Skeletal muscle tissue (tissue), 4 donors: ENCODE data around the gene PPP6R3. TPM values are rescaled to one million over a fixed set of nuclear protein-coding genes. Genes with fewer than 3 reads are reported as not detected.

ENCODE experiments used
- H3K27ac ChIP-seq: one replicate; pipeline ENCODE4 v1.7.0; 2013; ENCODE audit warnings: mild to moderate bottlenecking, low read depth, low read length, inconsistent platforms
- H3K27me3 ChIP-seq, 3 donors: one replicate each; pipeline ENCODE4 v1.7.0; 2013; ENCODE audit warnings: low read length in 3 of 3; ENCODE audit not compliant: control insufficient read depth in 3 of 3, insufficient read depth in 3 of 3
- H3K36me3 ChIP-seq, 3 donors: one replicate each; pipeline ENCODE4 v1.7.0; 2013; ENCODE audit warnings: low read length in 3 of 3; ENCODE audit not compliant: control insufficient read depth in 3 of 3, insufficient read depth in 3 of 3
- H3K4me1 ChIP-seq, 3 donors: one replicate each; pipeline ENCODE4 v1.7.0; 2013; ENCODE audit warnings: low read length in 3 of 3, mild to moderate bottlenecking in 3 of 3; ENCODE audit not compliant: control insufficient read depth in 3 of 3, insufficient read depth in 3 of 3
- H3K4me3 ChIP-seq, 3 donors: one replicate each; pipeline ENCODE4 v1.7.0; 2013; ENCODE audit warnings: low read length in 3 of 3
- H3K9ac ChIP-seq, 3 donors: one replicate each; pipeline ENCODE4 v1.7.0; 2013; ENCODE audit warnings: low read length in 3 of 3, mild to moderate bottlenecking in 3 of 3, moderate library complexity in 2 of 3, low read depth in 1 of 3
- H3K9me3 ChIP-seq, 3 donors: one replicate each; pipeline ENCODE4 v1.7.0; 2013; ENCODE audit warnings: low read length in 3 of 3; ENCODE audit not compliant: control insufficient read depth in 3 of 3
- total RNA-seq: library from RNA; depleted of rRNA; stranded (reverse); fragments of >200 nt; gene quantifications from one replicate; pipeline ENCODE4 v1.2.3, GENCODE V29; 2014
- donor health status: Osteomylitis.

Gene PPP6R3
- total RNA-seq, 1 donor from 2014 or later: 103 TPM

GRCh38 chr11:68560216-68560615, 99.7 kb downstream of the PPP6R3 start:
- Histone ChIP-seq H3K27me3 (no peaks in the 10 kb centered on the region), H3K9me3 (no peaks in the 10 kb centered on the region), H3K9ac (no peak overlapping the region), H3K4me3 (no peak overlapping the region), H3K36me3 (peaks cover 6 to 30% (median 14%) of the 10 kb centered on the region in 3 donors), H3K4me1 (peaks cover 0 to 1% (median 0%) of the 10 kb centered on the region in 3 donors), H3K27ac (no peak overlapping the region)

DNA sequence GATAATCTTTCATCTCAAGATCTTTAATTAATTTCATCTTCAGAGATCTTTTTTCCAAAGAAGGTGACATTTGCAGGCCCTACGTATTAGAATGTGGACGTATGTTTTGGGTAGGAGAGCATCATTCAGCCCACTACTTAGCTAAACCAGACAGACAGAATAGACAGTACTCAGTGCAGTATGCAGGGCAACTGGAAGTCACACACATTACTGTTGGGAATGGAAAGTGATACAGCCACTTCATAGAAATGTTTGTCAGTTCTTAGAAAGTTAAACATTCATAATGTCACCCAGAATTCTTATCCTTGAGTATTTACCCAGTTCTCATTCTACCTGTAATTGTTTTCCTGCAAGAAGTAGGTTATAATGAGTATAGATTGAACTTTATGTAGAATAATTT, 102.9 kb downstream of the PPP6R3 start:
- Histone ChIP-seq H3K27me3 (no peaks in the 10 kb centered on the region), H3K4me3 (no peak overlapping the region), H3K9ac (no peak overlapping the region), H3K36me3 (peaks cover 9 to 45% (median 32%) of the 10 kb centered on the region in 3 donors), H3K9me3 (no peaks in the 10 kb centered on the region), H3K4me1 (peaks cover 6 to 20% (median 9%) of the 10 kb centered on the region in 3 donors), H3K27ac (no peak overlapping the region)

DNA sequence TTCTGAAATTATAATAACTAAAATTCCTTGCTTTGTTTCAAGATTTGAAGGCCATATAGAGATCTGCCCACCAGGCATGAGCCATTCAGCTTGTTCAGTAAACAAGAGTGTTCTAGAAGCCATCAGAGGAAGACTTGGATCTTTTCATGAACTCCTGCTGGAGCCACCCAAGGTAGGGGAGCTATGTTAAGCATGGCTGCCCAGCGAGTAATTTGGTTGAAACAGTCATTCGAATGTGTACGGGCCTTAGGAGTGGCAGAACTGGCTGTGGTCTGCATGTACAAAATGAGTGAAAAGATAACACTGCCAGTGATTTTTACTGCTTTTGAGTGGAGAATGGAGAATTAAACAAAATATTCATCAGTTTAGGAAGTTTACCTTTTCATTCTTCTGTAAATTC, 103.7 kb downstream of the PPP6R3 start:
- Histone ChIP-seq H3K9me3 (no peaks in the 10 kb centered on the region), H3K4me3 (no peak overlapping the region), H3K27me3 (no peaks in the 10 kb centered on the region), H3K27ac (no peak overlapping the region), H3K4me1 (peaks cover 6 to 20% (median 9%) of the 10 kb centered on the region in 3 donors), H3K36me3 (peaks cover 5 to 41% (median 31%) of the 10 kb centered on the region in 3 donors), H3K9ac (no peak overlapping the region)

DNA sequence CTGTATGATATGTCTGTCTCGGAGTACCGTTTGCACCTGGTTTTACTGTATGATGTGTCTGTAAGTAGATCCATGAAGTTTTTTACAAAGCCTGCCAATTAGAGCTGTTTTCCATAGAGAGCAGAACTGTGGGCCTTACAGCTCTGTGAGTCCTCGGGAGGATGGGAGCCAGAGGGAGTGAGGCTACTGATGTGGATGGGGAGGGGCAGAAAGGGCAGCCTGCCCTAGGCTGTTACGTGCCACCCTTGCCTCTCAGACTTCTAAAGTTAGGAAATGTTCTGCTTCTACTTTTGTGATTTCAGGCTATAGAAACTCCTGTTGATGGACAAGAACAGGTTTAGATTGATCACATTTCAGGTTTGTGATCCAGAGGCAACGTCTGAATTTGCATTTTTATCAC, 105.2 kb downstream of the PPP6R3 start:
- no peak overlapping the region for H3K9ac ChIP-seq
- H3K4me1 ChIP-seq: peaks cover 6 to 20% (median 9%) of the 10 kb centered on the region in 3 donors
- no peaks in the 10 kb centered on the region for H3K9me3 ChIP-seq
- H3K27ac ChIP-seq: no peak overlapping the region
- no peaks in the 10 kb centered on the region for H3K27me3 ChIP-seq
- peaks cover 5 to 38% (median 31%) of the 10 kb centered on the region in 3 donors for H3K36me3 ChIP-seq
- no peak overlapping the region for H3K4me3 ChIP-seq

DNA sequence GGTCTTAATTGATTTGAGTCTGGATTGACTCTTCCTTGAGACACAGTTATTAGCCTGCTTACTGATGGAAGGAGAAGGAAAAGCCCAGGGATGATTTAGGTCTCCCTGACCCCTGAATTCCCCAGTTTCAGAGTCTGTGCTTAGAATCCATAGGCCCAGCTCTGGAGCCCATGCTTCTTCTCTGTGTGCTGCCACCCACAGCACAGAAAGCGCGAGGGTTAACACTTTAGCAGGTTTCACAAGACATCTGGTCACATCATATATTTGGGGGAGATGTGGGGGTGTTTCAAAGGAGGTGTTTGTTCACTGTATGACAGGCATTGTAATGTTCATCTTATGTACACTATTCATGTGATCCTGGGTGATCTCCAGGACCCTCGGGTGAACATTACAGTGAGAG, 107.0 kb downstream of the PPP6R3 start:
- H3K36me3 ChIP-seq: peaks cover 16 to 46% (median 37%) of the 10 kb centered on the region in 3 donors
- H3K27ac ChIP-seq: no peak overlapping the region

DNA sequence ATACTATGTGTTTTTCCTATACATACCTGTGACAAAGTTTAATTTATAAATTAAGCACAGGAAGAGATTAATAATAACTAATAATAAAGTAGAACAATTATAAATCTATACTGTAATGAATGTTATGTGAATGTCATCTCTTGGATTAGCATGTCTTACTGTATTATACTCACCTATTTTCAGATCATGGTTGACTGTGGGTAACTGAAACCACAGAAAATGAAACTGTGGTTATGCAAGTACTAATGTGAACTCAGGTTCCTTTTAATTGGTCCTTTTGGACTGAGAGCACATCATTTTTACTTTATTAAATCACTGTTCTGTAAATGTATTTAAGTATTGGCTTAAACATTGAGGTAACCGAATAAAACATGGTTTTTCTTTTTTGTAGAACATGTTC, 108.8 kb downstream of the PPP6R3 start:
- no peak overlapping the region for H3K9ac ChIP-seq
- no peaks in the 10 kb centered on the region for H3K27me3 ChIP-seq
- H3K36me3 ChIP-seq: peaks cover 16 to 40% (median 32%) of the 10 kb centered on the region in 3 donors
- peaks cover 8 to 27% (median 13%) of the 10 kb centered on the region in 3 donors for H3K4me1 ChIP-seq
- H3K4me3 ChIP-seq: no peak overlapping the region
- no peak overlapping the region for H3K27ac ChIP-seq
- H3K9me3 ChIP-seq: no peaks in the 10 kb centered on the region

More for the DNA sequence above, 107.0 kb downstream of the PPP6R3 start:
- Histone ChIP-seq H3K4me1 (peaks cover 6 to 20% (median 9%) of the 10 kb centered on the region in 3 donors), H3K9me3 (no peaks in the 10 kb centered on the region), H3K27me3 (no peaks in the 10 kb centered on the region), H3K4me3 (no peak overlapping the region), H3K9ac (no peak overlapping the region)

DNA sequence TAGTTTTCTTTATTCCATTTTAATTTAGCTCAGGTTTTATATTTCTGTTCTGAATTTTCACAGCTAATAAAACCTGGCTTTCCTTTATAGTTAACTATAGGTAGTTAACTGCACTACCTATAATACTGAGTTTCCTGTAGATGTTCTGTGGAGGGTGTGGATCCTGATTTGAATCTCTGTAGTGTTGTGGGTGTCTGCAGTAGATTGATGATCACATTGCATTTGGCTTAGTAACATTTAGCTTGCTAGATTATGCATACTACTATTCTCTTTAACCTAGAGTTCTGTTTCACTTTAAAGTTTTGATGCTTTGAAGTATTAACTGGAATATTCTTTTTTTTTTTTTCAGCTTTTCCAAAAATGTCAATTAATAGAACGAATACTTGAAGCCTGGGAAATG, 110.1 kb downstream of the PPP6R3 start:
- Histone ChIP-seq H3K9me3 (no peaks in the 10 kb centered on the region), H3K27ac (no peak overlapping the region), H3K36me3 (peaks cover 14 to 34% (median 25%) of the 10 kb centered on the region in 3 donors), H3K4me3 (no peak overlapping the region), H3K4me1 (peaks cover 19 to 33% (median 24%) of the 10 kb centered on the region in 3 donors), H3K27me3 (no peaks in the 10 kb centered on the region), H3K9ac (no peak overlapping the region)

GRCh38 chr11:68574308-68574707, 113.8 kb downstream of the PPP6R3 start:
- H3K4me3 ChIP-seq: no peak overlapping the region
- peaks cover 29 to 39% (median 32%) of the 10 kb centered on the region in 3 donors for H3K4me1 ChIP-seq
- peaks cover 13 to 43% (median 18%) of the 10 kb centered on the region in 3 donors for H3K36me3 ChIP-seq
- H3K27me3 ChIP-seq: no peaks in the 10 kb centered on the region
- no peak overlapping the region for H3K27ac ChIP-seq
- H3K9me3 ChIP-seq: no peaks in the 10 kb centered on the region
- no peak overlapping the region for H3K9ac ChIP-seq

DNA sequence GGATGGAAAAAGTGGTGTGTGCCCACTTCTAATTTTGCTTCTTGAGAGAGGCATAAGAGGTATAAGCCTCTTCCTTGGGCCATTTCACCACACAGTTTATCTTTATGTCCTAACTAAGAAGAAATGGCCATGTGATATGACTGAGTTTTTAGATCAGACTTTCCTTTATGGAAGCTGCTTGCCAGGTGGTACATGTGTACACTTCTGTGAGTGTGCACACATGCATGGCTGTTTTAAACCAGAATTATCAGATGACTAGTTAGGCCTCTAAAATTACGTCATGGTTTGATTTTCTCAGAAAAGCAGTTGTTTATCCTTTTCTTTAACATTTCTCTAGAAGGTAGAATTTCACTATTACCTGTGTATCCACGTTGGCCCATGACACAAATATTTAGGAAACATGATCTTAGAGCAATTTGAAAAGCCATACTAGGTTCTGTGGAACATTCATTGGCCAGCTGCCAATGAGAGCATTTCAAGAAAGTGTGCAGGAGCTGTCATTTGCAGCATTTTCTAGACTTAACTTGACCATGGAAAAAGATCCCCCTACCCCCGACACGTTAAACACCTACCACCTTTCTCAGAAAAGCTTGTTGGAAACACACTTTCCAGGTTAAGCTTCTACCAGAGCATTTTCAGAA, 114.6 kb downstream of the PPP6R3 start:
- H3K9me3 ChIP-seq: no peaks in the 10 kb centered on the region
- peak overlapping the region; percentile 7 for H3K27ac ChIP-seq
- H3K4me3 ChIP-seq: no peak overlapping the region
- peaks cover 19 to 51% (median 23%) of the 10 kb centered on the region in 3 donors for H3K36me3 ChIP-seq
- H3K27me3 ChIP-seq: no peaks in the 10 kb centered on the region
- H3K4me1 ChIP-seq: peaks cover 29 to 43% (median 32%) of the 10 kb centered on the region in 3 donors
- H3K9ac ChIP-seq: no peak overlapping the region

DNA sequence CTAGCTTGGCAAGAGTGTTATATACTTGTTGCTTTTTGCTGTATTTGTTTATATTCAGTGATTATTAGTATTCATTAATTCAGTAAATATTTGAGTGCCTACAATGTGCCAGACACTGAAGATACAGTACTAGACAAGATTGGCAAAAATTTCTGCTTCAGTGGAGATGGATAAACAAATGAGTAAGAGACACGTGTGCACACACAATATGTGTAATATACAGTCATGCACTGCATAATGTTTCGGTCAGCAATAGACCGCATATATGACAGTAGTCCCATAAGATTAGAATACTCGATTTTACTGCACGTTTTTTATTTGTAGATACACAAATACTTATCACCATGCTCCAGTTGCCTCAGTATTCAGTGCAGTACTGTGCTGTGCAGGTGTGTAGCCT, 118.9 kb downstream of the PPP6R3 start:
- H3K27me3 ChIP-seq: no peaks in the 10 kb centered on the region
- H3K4me1 ChIP-seq: peaks cover 52 to 59% (median 55%) of the 10 kb centered on the region in 3 donors

More for the DNA sequence above, 118.9 kb downstream of the PPP6R3 start:
- Histone ChIP-seq H3K4me3 (no peak overlapping the region), H3K36me3 (peaks cover 9 to 46% (median 15%) of the 10 kb centered on the region in 3 donors), H3K9ac (no peak overlapping the region), H3K9me3 (no peaks in the 10 kb centered on the region), H3K27ac (no peak overlapping the region)
